Measurements from ENCODE around the gene PTGFRN. TPM values are rescaled to one million over a fixed set of nuclear protein-coding genes. Genes with fewer than 3 reads are reported as not detected.

Gene PTGFRN
- total and polyA plus RNA-seq, 2 experiments from 2014 or later: 16.6 to 31.0 TPM

DNA sequence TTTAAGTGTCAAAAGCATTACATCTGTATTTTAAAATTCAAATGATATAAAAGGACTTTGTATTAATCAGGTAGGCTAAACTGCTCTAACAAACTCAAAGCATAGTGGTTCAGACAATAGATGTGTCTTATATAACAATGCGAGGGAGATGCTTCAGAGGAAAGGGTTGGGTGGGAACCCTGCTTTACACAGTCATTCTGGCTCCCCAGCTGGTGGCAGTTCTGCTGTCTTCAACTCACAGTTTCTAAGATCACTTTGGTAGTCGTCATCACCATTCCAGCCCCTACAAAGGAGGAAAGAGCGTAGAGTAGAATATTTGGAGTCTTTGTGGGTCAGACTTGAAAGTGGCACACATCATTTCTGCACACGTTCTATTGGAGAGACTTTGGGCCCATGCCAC, 4.2 kb downstream of the PTGFRN start:
- Histone ChIP-seq H4K20me1 (ENCODE audit: insufficient read depth, poor library complexity, severe bottlenecking) (no peaks in the 10 kb centered on the region), H3K4me1 (ENCODE audit: insufficient read depth) (peaks cover 21% of the 10 kb centered on the region), H3K9me2 (replicated peaks; ENCODE audit: insufficient read depth) (no peaks in the 10 kb centered on the region), H2AFZ (no peak overlapping the region), H3K27me3 (no peaks in the 10 kb centered on the region), H3K36me3 (replicated peaks; ENCODE audit: insufficient read depth, low read depth) (no peaks in the 10 kb centered on the region), H3K79me2 (peaks cover 75% of the 10 kb centered on the region), H3K4me2 (no peak overlapping the region), H3K27ac (no peak overlapping the region), H3K9me3 (ENCODE audit: low read depth) (no peaks in the 10 kb centered on the region), H3K4me3 (no peak overlapping the region)
- TF ChIP-seq EZH2 (IDR thresholded peaks at IDR 0.05; ENCODE audit: borderline replicate concordance) (no peak), EZH2phosphoT487 (IDR thresholded peaks at IDR 0.05; ENCODE audit: low read depth, severe bottlenecking, unreplicated experiment) (no peak)
- TF ChIP-seq, protein P1, sequence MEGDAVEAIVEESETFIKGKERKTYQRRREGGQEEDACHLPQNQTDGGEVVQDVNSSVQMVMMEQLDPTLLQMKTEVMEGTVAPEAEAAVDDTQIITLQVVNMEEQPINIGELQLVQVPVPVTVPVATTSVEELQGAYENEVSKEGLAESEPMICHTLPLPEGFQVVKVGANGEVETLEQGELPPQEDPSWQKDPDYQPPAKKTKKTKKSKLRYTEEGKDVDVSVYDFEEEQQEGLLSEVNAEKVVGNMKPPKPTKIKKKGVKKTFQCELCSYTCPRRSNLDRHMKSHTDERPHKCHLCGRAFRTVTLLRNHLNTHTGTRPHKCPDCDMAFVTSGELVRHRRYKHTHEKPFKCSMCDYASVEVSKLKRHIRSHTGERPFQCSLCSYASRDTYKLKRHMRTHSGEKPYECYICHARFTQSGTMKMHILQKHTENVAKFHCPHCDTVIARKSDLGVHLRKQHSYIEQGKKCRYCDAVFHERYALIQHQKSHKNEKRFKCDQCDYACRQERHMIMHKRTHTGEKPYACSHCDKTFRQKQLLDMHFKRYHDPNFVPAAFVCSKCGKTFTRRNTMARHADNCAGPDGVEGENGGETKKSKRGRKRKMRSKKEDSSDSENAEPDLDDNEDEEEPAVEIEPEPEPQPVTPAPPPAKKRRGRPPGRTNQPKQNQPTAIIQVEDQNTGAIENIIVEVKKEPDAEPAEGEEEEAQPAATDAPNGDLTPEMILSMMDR (IDR thresholded peaks at IDR 0.05; ENCODE audit: poor library complexity): no peak
- 95% methylated on average over 4 of the region's 4 CpGs for WGBS (ENCODE audit: low lambda C conversion rate, missing lambda C conversion rate)
- DNase-seq (ENCODE audit: low spot score): no peak

DNA sequence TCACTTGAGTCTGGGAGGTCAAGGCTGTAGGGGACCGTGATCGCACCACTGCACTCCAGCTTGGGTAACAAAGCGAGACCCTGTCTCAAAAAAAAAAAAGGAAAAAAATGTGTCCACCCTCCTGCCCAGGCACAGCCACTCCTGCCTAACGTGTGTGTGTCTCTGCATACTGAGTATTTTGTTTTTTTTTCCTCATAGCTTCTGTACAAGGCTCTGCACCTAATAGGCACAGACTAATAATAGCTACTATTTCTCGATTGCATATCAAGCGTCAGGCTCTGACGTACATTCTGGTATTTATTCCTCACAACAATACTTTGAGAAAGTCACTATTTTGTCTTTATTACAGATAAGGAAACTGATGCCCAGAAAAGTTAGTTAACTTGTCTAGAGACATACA, 5.0 kb downstream of the PTGFRN start:
- peaks cover 82% of the 10 kb centered on the region for H3K79me2 ChIP-seq
- no peak overlapping the region for H3K4me3 ChIP-seq
- WGBS (ENCODE audit: low lambda C conversion rate, missing lambda C conversion rate): 94% methylated on average over 7 of the region's 7 CpGs
- no peaks in the 10 kb centered on the region for H3K9me3 ChIP-seq (ENCODE audit: low read depth)
- no peak overlapping the region for H3K27ac ChIP-seq
- peaks cover 16% of the 10 kb centered on the region for H3K4me1 ChIP-seq (ENCODE audit: insufficient read depth)
- no peaks in the 10 kb centered on the region for H4K20me1 ChIP-seq (ENCODE audit: insufficient read depth, poor library complexity, severe bottlenecking)
- no peaks in the 10 kb centered on the region for H3K9me2 ChIP-seq (replicated peaks; ENCODE audit: insufficient read depth)
- no peaks in the 10 kb centered on the region for H3K27me3 ChIP-seq
- peak overlapping the region; percentile 28 for H3K4me2 ChIP-seq
- TF ChIP-seq EZH2 (IDR thresholded peaks at IDR 0.05; ENCODE audit: borderline replicate concordance) (no peak), EZH2phosphoT487 (IDR thresholded peaks at IDR 0.05; ENCODE audit: low read depth, severe bottlenecking, unreplicated experiment) (no peak)
- TF ChIP-seq, protein P1 (IDR thresholded peaks at IDR 0.05; ENCODE audit: poor library complexity): no peak
- no peak for DNase-seq (ENCODE audit: low spot score)
- no peak overlapping the region for H2AFZ ChIP-seq
- H3K36me3 ChIP-seq (replicated peaks; ENCODE audit: insufficient read depth, low read depth): no peaks in the 10 kb centered on the region

DNA sequence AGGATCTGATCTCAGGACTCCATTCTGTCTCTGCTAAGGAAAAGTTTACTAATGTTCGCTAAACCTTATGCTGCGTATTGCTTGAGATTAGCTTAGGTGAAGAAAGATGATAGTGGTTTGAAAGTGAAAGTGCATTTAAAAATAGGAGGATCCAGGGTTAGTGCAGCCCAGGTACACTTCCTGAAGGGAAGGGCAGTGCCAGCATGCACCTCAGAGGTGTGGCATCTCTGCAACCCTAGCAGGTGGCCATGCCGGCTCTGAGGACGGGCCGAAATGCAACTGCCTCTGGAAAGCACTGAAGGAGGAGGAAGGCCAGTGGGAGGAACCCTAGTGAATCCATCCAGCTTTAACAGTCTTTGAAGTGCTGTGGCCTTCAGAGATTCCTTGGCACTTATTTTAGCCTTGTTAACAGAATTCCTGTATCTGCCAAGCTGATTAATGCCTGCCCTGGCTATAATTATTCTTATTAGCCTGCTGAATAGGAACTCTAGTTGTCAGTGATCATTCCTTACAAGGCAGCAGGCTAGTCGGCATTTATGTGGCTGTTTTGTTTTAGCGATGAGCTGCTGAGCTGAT, 5.5 kb downstream of the PTGFRN start:
- peak overlapping the region; percentile 28 for H3K4me2 ChIP-seq
- TF ChIP-seq, protein P1 (IDR thresholded peaks at IDR 0.05; ENCODE audit: poor library complexity): no peak
- TF ChIP-seq EZH2phosphoT487 (IDR thresholded peaks at IDR 0.05; ENCODE audit: low read depth, severe bottlenecking, unreplicated experiment): no peak
- DNase-seq (ENCODE audit: low spot score): no peak
- H3K27ac ChIP-seq: no peak overlapping the region
- WGBS (ENCODE audit: low lambda C conversion rate, missing lambda C conversion rate): 80% methylated on average over 7 of the region's 7 CpGs
- no peak overlapping the region for H3K4me3 ChIP-seq
- peaks cover 16% of the 10 kb centered on the region for H3K4me1 ChIP-seq (ENCODE audit: insufficient read depth)
- no peaks in the 10 kb centered on the region for H3K27me3 ChIP-seq
- H2AFZ ChIP-seq: no peak overlapping the region
- H3K9me3 ChIP-seq (ENCODE audit: low read depth): no peaks in the 10 kb centered on the region
- no peaks in the 10 kb centered on the region for H3K9me2 ChIP-seq (replicated peaks; ENCODE audit: insufficient read depth)
- no peaks in the 10 kb centered on the region for H3K36me3 ChIP-seq (replicated peaks; ENCODE audit: insufficient read depth, low read depth)
- H4K20me1 ChIP-seq (ENCODE audit: insufficient read depth, poor library complexity, severe bottlenecking): no peaks in the 10 kb centered on the region
- H3K79me2 ChIP-seq: peaks cover 87% of the 10 kb centered on the region

Data from hepatocyte (in vitro differentiated cells).